Natural killer cell (primary cell): ENCODE measurements around the gene CEP72. TPM values are rescaled to one million over a fixed set of nuclear protein-coding genes. Genes with fewer than 3 reads are reported as not detected.

Experiments
- ATAC-seq, 3 donors: fragments of 150-1000 bp in 2 of 3; fragments of 200-7000 bp in 1 of 3; cut with Tn5 transposase; 1 replicate in 1 of 3; 2 replicates in 2 of 3; pipeline ENCODE4 v1.10.0; 2021; ENCODE audit warnings: mild to moderate bottlenecking in 2 of 3, moderate library complexity in 2 of 3
- DNase-seq, 2 donors: peaks; one replicate each; pipeline versions ENCODE4 v3.0.0 to v3.0.0-alpha.2; 2013 to 2021; ENCODE audit warnings: mixed read lengths in 1 of 2
- H3K27ac ChIP-seq: one replicate; pipeline ENCODE4 v1.5.1; 2013; ENCODE audit warnings: mild to moderate bottlenecking, low read length
- H3K27me3 ChIP-seq: one replicate; pipeline ENCODE4 v1.6.1; 2013; ENCODE audit warnings: low read length; ENCODE audit not compliant: control insufficient read depth, insufficient read depth
- H3K36me3 ChIP-seq: one replicate; pipeline ENCODE4 v1.6.1; 2013; ENCODE audit warnings: low read length; ENCODE audit not compliant: control insufficient read depth, insufficient read depth
- H3K4me1 ChIP-seq: one replicate; pipeline ENCODE4 v1.6.1; 2013; ENCODE audit warnings: low read length; ENCODE audit not compliant: control insufficient read depth, insufficient read depth
- H3K4me3 ChIP-seq: one replicate; pipeline ENCODE4 v1.5.1; 2013; ENCODE audit warnings: low read length
- H3K9me3 ChIP-seq: one replicate; pipeline ENCODE4 v1.6.1; 2013; ENCODE audit warnings: low read length; ENCODE audit not compliant: control insufficient read depth, insufficient read depth
- H3K27ac Mint-ChIP-seq, 2 donors: one replicate each; pipeline ENCODE4 v1.8.0; 2022; ENCODE audit warnings: mild to moderate bottlenecking in 2 of 2, mixed read lengths in 2 of 2, moderate library complexity in 1 of 2
- H3K27me3 Mint-ChIP-seq, 2 donors: one replicate each; pipeline ENCODE4 v1.8.0; 2022; ENCODE audit warnings: low read depth in 2 of 2, mixed read lengths in 2 of 2
- H3K36me3 Mint-ChIP-seq: one replicate; pipeline ENCODE4 v1.8.0; 2022; ENCODE audit warnings: mixed read lengths
- H3K4me1 Mint-ChIP-seq, 2 donors: one replicate each; pipeline ENCODE4 v1.8.0; 2022; ENCODE audit warnings: mixed read lengths in 2 of 2
- H3K4me3 Mint-ChIP-seq: one replicate; pipeline ENCODE4 v1.8.0; 2022; ENCODE audit warnings: mild to moderate bottlenecking, moderate library complexity, mixed read lengths
- H3K9me3 Mint-ChIP-seq, 2 donors: one replicate each; pipeline ENCODE4 v1.8.0; 2022; ENCODE audit warnings: mixed read lengths in 2 of 2
- WGBS: methylation state at CpG from one replicate; pipeline ENCODE4 v1.1.7; 2013; ENCODE audit warnings: missing lambda C conversion rate; ENCODE audit not compliant: insufficient coverage; 5-methylcytosine and 5-hydroxymethylcytosine counted together
- intact Hi-C: fragments of 100-400 bp; cut with micrococcal nuclease; formaldehyde crosslinking; loops from one replicate; pipeline ENCODE4 v1.14.2; 2022
- total RNA-seq, 4 donors: library from RNA; stranded (reverse); fragments of 120-200 nt in 1 of 4; gene quantifications; one replicate each; pipeline versions ENCODE4 v1.2.3 to v1.2.4, GENCODE V29; 2013 to 2022
- TF ChIP-seq, protein P1 (sequence below): fragments of 200-600 bp; IDR thresholded peaks from one replicate; pipeline ENCODE4 v1.8.0; 2022; ENCODE audit warnings: antibody characterized with exemption

CEP72 gene
- total RNA-seq, 3 donors from 2014 or later (not counting 1 experiment from before 2014, with no cell fraction given) = 12.2 to 15.1 (median 12.3) TPM

DNA sequence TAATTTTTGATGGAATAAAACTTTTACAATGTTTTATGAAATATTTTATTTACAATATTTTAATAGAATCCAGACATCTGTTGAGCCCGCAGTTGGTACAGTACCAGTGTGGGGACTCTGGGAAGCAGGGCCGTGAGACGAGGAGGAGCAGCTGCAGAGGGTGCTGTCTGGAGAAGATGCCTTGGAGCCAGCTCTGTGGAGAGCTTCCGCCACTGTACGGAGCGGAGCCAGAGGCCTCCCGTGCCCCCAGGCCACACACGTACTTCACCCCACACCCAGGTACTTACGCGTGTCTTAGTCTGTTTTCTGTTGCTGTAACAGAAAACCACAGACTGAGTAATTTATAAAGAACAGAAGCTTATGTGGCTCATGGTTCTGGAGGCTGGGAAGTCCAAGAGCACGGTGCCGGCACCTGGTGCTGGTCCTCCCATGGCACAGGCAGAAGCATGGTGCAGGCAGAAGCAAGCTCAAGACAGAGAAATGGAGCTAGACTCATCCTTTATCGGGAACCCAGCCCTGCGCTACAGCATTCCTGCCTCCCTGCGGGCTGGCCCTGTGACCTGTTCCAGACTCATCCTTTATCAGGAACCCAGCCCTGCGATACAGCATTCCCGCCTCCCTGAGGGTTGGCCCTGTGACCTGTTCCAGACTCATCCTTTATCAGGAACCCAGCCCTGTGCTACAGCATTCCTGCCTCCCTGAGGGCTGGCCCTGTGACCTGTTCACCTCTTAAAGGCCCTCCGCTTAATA, 23.3 kb downstream of the CEP72 start:
- TF ChIP-seq, protein P1, sequence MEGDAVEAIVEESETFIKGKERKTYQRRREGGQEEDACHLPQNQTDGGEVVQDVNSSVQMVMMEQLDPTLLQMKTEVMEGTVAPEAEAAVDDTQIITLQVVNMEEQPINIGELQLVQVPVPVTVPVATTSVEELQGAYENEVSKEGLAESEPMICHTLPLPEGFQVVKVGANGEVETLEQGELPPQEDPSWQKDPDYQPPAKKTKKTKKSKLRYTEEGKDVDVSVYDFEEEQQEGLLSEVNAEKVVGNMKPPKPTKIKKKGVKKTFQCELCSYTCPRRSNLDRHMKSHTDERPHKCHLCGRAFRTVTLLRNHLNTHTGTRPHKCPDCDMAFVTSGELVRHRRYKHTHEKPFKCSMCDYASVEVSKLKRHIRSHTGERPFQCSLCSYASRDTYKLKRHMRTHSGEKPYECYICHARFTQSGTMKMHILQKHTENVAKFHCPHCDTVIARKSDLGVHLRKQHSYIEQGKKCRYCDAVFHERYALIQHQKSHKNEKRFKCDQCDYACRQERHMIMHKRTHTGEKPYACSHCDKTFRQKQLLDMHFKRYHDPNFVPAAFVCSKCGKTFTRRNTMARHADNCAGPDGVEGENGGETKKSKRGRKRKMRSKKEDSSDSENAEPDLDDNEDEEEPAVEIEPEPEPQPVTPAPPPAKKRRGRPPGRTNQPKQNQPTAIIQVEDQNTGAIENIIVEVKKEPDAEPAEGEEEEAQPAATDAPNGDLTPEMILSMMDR = no peak
- Histone ChIP-seq H3K27ac (no peak overlapping the region), H3K36me3 (peaks cover 22% of the 10 kb centered on the region), H3K27me3 (no peaks in the 10 kb centered on the region), H3K9me3 (no peaks in the 10 kb centered on the region), H3K4me1 (no peaks in the 10 kb centered on the region), H3K4me3 (no peak overlapping the region)
- ATAC-seq (no peak), DNase-seq (no peak)
- no peaks in the 10 kb centered on the region for H3K4me1 Mint-ChIP-seq
- WGBS = 94% methylated on average over 18 of the region's 18 CpGs
- intact Hi-C loops = no loop called here
- H3K27ac Mint-ChIP-seq = no peak overlapping the region
- no peak overlapping the region for H3K4me3 Mint-ChIP-seq
- no peaks in the 10 kb centered on the region for H3K36me3 Mint-ChIP-seq
- no peaks in the 10 kb centered on the region for H3K9me3 Mint-ChIP-seq
- H3K27me3 Mint-ChIP-seq = no peaks in the 10 kb centered on the region

DNA sequence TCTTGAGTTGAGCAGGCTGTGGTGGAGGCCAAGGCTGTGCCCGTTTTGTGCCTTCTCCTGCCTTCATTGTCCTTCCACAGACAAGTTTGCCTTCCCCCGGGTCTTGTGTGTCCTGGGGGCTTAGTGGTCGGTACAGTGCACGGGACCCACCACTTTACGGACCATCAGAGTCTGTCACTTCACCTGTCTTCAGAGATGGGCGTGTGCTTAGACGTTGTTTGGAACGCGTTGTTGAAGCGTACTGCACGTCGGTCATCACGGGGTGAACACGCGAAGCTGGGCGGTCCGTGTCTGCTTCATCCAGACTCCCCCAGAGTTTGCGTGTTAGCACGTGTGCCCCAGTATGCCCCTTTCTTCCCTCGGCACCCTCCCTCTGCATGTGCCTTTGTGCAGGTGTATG, 24.8 kb downstream of the CEP72 start:
- Mint-ChIP-seq H3K27me3 (no peaks in the 10 kb centered on the region), H3K9me3 (no peaks in the 10 kb centered on the region), H3K27ac (no peak overlapping the region), H3K4me3 (no peak overlapping the region), H3K36me3 (no peaks in the 10 kb centered on the region), H3K4me1 (no peaks in the 10 kb centered on the region)
- H3K4me3 ChIP-seq = no peak overlapping the region
- TF ChIP-seq, protein P1 = no peak
- H3K27me3 ChIP-seq = no peaks in the 10 kb centered on the region
- ATAC-seq (no peak), DNase-seq (no peak)
- no peaks in the 10 kb centered on the region for H3K4me1 ChIP-seq
- no peaks in the 10 kb centered on the region for H3K9me3 ChIP-seq
- WGBS = 92% methylated on average over 20 of the region's 20 CpGs
- peaks cover 29% of the 10 kb centered on the region for H3K36me3 ChIP-seq
- H3K27ac ChIP-seq = no peak overlapping the region
- intact Hi-C loops = no loop called here

DNA sequence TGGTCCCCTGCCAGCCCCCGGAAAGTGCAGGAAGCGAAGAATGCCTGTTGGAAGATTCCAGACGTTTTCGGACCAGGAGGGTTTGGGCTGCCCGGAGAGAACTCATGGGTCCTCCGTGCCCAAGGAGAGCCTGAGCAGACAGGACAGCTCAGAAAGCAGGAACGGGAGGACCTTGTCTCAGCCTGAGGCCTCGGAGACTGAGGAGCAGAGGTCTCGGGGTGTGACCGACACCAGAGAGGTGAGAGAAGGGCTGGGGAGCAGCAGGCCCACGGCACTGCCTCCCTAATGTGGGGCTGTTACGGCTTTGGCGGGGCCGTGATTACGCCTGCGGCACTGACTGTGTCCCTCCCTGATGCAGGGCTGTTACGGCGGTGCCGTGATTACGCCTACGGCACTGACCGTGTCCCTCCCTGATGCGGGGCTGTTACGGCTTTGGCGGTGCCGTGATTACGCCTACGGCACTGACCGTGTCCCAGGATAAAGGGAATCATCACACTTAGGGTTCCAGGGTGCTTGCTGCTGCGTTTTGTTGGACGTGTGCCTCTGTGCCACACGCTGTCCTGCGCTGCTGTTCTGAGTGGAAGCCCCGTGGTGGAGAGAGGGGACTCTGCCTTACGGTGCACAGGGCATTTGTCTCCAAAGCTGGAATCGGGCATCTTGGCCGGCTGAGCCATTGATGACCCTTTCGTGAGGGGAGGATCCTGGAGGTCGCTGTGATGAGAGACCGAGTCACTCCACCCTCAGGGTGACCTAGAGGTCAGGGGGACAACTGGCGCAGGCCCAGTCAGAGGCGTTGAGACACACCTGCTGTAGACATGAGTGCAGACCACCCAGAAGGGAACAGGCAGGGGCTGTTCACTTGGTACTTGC, 25.7 kb downstream of the CEP72 start:
- Mint-ChIP-seq H3K4me3 (no peak overlapping the region), H3K36me3 (no peaks in the 10 kb centered on the region), H3K27me3 (no peaks in the 10 kb centered on the region), H3K27ac (no peak overlapping the region), H3K9me3 (no peaks in the 10 kb centered on the region), H3K4me1 (no peaks in the 10 kb centered on the region)
- peaks cover 29% of the 10 kb centered on the region for H3K36me3 ChIP-seq
- no peaks in the 10 kb centered on the region for H3K27me3 ChIP-seq
- TF ChIP-seq, protein P1 = no peak
- H3K9me3 ChIP-seq = no peaks in the 10 kb centered on the region
- no peak overlapping the region for H3K4me3 ChIP-seq
- intact Hi-C loops = no loop called here
- H3K4me1 ChIP-seq = no peaks in the 10 kb centered on the region
- WGBS = 97% methylated on average over 42 of the region's 42 CpGs
- DNase-seq (no peak), ATAC-seq (no peak)
- no peak overlapping the region for H3K27ac ChIP-seq
